ENCODE measurements around the gene TCEAL4. TPM values are rescaled to one million over a fixed set of nuclear protein-coding genes. Genes with fewer than 3 reads are reported as not detected.

The TCEAL4 gene
- total RNA-seq, 4 donors from 2014 or later = 43.3 to 82.1 (median 68.7) TPM

DNA sequence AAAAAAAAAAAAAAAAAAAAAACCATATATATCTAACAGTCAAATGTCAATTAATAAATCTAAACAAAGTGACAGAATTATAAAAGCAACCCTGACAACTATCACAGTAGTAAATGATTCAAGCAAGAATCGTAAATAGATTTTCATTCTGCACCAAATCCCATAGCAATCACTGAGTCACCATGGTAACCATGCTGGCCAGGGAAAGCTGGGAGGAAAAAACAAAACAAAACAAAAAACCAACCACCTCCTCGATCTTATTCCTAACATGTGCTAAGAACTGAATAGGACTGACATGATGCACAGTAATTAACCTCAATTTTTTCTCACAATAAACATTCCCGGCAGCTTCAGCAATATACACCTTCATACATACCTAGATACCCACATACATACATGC, 35.4 kb upstream of the TCEAL4 start:
- TF ChIP-seq, protein P1, sequence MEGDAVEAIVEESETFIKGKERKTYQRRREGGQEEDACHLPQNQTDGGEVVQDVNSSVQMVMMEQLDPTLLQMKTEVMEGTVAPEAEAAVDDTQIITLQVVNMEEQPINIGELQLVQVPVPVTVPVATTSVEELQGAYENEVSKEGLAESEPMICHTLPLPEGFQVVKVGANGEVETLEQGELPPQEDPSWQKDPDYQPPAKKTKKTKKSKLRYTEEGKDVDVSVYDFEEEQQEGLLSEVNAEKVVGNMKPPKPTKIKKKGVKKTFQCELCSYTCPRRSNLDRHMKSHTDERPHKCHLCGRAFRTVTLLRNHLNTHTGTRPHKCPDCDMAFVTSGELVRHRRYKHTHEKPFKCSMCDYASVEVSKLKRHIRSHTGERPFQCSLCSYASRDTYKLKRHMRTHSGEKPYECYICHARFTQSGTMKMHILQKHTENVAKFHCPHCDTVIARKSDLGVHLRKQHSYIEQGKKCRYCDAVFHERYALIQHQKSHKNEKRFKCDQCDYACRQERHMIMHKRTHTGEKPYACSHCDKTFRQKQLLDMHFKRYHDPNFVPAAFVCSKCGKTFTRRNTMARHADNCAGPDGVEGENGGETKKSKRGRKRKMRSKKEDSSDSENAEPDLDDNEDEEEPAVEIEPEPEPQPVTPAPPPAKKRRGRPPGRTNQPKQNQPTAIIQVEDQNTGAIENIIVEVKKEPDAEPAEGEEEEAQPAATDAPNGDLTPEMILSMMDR (IDR thresholded peaks at IDR 0.05; ENCODE audit: low read depth) = no peak

DNA sequence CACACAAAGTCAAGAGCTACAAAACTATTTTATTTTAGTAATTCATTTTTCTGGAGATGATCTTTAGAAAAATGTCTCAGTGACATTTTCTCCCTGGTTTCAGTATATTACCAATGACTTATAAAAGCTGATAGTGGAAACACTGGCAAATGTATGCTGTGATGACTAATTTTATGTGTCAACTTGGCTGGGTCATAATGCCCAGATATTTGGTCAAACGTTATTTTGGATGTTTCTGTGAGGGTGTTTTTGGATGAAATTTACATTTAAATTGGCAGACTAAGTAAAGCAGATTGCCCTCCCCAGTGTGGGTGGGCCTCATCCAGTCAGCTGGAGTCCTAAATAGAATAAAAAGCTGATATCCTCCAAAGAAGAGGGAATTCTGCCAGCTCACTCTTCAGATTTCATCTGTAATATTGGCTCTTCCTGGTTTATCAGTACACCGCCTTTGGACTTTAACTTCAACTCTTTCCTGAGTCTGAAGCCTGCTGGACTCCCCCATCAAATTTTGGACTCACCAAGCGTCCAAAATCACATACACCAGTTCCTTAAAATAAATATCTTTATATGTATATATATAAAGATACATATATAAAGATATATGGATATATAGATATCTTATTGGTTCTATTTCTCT, 34.8 kb upstream of the TCEAL4 start:
- TF ChIP-seq, protein P1 (IDR thresholded peaks at IDR 0.05; ENCODE audit: low read depth) = no peak

DNA sequence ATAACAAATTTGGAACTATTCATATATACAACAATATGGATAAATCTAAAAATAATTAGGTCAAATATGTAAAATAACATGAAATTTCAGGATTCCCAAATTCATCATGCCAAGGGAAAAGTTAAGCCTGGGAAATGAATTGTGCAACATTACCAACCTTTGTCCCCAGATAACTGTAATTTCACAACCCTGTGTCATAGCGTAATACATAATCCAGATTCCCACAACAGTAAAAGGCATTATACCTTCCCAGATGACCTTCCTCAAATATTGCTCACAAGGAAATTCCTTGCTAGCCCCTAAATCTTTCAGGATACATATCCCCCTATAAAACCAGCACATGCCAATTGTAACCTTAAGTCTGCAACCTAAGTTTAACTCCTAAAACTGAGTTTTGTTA, 33.1 kb upstream of the TCEAL4 start:
- TF ChIP-seq, protein P1 (IDR thresholded peaks at IDR 0.05; ENCODE audit: low read depth) = no peak

DNA sequence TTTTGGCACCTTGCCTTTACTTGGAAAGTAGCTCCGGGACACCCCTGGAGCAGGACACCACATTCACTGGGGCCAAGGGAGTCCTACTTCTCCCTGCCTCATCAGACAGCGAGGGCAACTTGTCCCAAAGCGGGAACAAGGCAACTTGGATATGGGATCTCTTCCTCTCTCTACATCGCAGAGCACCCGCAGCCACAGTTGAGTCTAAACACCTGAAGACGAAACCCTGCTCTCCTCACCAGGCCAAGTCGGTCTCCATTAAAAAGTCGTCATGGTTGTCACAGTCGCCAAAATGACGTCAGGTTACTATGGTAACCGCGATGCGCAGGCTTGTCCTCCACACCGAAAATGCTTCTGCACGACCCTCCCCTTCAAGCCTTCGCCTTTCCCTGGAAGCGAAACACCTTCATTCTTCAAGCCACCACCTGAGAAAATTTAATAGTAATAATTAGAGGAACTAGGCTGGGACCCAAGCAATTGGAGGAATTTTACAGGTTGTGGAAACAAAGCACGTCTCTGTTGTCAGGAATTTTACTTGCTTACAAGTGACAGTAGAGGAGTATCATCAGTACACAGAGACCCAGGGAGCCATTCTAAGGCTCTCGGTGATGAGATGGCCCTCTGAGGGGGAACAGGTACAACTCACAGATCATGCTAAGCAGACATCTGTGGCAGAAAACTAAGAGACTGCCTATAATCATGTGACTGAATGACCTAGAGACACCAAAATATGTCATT, 30.5 kb upstream of the TCEAL4 start:
- TF ChIP-seq, protein P1 (IDR thresholded peaks at IDR 0.05; ENCODE audit: low read depth) = no peak

DNA sequence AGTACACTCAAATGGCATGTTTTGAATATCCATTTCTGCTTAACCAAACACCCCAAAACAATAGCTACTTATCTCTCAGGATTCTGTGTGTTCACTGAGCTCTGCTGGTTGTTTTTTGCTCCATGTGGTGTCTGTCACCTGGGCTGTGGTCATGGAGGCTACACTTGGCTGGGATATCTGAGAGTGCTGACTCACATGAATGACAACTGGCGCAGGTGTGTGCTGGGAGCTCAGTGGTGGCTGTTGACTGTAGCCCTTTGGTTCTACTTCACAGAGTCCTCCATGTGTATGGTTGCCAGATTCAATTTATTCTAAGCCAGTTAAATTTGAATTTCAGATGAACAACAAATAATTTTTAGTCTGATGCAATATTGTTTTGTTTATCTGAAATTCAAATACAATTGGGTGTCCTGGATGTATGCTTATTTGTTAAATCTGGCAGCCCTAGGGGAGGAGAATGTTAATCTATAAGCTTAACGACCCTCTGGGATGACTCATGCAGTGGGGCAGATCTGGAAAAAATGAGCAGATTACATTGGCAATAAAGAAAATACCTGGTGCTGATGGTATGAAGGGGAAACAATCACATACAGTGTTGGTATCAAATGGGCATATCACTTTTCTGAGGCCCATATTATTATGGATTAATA, 28.2 kb upstream of the TCEAL4 start:
- TF ChIP-seq, protein P1 (IDR thresholded peaks at IDR 0.05; ENCODE audit: low read depth) = no peak

DNA sequence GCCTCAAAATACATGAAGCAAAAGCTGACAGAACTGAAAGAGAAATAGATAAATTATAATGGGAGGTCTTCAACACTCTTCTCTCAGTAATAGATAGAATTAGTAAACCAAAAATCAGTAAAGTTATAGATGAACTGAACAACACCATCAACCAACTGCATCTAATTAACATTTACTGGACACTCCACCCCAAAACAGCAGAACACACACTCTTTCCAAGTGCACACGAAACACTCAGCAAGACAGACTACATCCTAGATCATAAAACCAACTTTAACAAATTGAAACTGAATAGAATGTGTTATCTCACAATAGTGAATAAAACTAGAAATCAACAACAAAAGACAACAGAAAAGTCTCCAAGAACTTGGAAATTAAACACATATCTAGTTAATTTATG, 25.1 kb upstream of the TCEAL4 start:
- TF ChIP-seq, protein P1 (IDR thresholded peaks at IDR 0.05; ENCODE audit: low read depth) = no peak

DNA sequence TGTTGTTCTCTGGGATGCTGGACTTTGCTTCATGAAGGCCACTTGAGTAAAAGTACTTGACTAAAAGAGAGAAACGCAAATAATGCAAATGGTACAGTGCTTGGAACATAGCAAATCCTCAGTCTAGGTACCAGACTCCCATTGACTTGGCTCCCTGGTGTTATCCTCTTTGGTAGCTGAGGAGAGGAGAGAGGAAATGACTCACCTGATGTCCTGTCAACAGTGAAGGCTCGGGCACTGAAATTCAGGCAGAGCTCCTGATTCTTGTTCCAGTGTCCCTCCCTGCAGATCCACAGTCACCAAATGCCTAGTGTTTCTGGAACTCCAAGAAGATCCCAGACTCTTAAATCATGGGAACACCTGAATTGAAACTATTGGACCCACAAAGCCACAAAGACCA, 22.5 kb upstream of the TCEAL4 start:
- TF ChIP-seq, protein P1 (IDR thresholded peaks at IDR 0.05; ENCODE audit: low read depth) = no peak
